ENCODE measurements around the gene KIAA0753.
"Not testable (repeated sequence)": the region's sequence is repeated elsewhere in the genome, so short reads cannot be mapped to it uniquely, and the experiment has no call there.

KIAA0753 gene

DNA sequence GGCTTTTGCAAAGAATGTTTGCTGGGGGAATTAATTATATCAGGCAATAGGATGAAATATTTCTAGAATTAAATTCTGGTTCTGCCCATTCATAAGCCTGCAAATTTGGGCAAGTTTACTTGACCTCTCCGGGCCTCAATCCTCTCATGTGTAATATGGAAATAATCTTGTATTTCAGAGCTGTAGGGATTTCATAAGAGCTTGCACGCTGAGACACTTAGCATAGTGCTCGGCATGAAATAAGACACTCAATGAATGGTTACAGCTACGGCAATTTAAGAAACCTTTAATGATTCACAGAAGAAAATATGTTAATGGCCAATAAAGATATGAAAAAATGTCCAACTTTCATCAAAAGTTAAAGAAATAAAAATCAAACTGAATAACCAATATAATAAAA lies 43.6 kb downstream of the KIAA0753 start:
- DNase-seq (ENCODE audit: low read depth in 2 of 2), result no peak

DNA sequence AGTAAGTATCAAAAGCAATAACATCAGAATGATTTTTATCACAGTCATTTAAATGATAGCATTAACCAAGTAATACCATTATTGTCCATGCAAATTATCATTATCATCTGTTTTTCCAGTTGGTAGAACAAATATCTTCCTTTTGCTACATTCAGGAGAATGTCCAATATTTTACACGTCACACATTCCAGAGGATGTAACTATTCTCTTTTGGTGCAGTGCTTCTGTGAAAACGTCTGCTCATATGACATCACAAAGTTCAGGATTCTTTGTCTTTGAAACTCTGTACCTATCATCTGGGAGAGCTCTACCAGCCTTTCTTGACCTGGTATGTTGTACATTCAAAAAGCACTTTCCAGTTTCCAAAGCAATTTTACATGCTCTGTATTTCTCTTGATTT lies 44.0 kb downstream of the KIAA0753 start:
- DNase-seq (ENCODE audit: low read depth in 2 of 2), result no peak

DNA sequence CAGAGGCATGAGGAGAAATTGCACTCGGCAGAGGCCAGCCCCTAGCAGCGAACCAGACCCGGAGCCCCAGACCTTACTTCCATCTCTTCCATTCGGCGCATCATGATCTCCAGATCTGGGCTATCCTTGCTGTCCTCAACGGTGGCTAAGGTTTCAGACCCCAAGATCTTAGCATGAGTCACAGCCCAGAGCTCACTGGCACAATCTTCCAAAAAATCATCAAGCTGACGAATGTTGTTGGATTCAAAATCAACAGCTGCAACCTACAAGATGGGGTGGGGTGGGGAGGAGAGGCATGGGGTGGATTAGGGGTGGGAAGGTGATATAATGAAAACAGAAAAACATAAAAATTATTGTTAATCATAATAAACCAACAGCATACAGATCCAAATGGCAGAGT lies 44.4 kb downstream of the KIAA0753 start:
- DNase-seq (ENCODE audit: low read depth in 2 of 2), result no peak

DNA sequence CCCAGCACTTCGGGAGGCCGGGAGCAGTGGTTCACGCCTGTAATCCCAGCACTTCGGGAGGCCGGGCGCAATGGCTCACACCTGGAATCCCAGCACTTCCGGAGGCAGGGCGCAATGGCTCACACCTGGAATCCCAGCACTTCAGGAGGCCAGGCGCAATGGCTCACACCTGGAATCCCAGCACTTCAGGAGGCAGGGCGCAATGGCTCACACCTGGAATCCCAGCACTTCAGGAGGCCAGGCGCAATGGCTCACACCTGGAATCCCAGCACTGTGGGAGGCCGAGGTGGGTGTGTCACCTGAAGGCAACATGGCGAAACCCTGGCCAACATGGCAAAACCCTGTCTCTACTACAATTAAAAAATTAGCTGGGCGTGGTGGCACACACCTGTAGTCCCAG lies 47.1 kb downstream of the KIAA0753 start:
- DNase-seq (ENCODE audit: low read depth in 2 of 2), result not testable (repeated sequence)

DNA sequence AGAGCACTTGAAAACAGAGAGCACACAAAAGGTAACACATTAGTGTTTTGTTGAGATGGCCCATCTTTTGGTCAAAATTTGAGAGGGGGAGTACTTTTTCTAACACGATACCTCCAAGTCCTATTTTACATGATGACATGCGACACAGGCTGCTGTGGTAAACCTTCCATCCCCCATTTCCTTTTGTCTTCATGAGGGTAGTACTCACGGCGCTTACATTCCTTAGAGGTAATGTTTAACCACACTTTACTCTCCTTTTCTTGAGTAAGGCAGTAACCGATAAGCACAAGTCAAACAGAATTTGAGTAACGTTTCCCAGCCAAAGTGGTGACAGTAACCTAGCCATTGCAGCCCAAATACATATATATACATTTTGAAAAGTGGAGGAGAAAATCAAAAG lies 48.3 kb downstream of the KIAA0753 start:
- no peak for DNase-seq (ENCODE audit: low read depth in 2 of 2)

DNA sequence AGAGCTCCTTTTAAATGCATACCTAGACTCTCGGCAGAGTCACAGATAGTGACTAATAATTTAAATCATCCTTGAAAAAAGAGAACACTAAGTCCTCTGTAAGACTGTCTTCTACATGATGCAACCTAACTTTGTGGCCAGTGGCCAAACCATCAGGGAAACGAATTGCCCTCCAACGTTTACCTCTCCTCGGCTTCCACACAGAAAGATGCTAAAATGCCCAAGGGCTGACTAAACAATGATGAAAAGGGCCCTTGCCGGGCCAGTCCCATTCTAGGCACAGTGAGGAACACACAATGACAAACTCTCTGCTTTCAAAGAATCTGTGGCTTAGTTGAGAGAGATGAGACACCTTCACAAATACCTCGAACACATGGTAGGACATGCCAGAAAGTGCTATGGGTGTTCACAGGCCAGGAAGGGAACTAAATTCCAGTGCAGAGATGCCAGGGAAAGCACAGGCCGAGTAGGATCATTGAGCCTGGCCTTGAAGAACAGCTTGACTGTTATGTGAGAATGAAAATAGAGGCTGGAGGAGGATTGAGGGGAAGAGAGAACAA lies 48.8 kb downstream of the KIAA0753 start:
- DNase-seq (ENCODE audit: low read depth in 2 of 2), result no peak

DNA sequence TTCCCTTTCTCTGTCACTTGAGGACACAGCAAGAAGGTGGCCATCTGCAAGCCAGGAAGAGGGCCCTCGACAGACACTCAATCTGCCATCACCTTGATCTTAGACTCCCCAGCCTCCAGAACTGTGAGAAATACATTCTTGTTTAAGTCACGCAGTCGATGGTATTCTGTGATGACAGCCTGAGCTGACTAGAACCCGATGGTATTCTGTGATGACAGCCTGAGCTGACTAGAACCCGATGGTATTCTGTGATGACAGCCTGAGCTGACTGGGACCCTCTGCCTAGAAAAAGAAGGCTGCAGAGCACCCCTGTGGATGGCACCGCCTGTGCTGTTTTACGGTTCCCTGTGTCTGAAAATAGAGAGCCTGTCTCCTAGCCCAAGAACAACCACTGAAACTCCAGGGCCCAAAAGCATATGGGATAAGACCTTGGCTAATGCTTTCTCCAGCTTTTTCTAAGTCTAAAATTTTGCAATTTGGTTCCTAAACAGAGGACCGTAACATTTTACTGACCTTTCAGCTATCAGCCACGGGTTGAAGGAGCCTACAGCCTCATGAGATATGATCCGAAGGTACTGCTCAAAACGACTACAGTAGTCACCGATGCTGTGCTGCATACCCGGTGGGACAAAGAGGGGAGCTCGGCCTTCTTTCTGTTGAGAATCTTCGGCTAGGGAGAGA lies 51.1 kb downstream of the KIAA0753 start:
- DNase-seq (ENCODE audit: low read depth in 2 of 2), result no peak

DNA sequence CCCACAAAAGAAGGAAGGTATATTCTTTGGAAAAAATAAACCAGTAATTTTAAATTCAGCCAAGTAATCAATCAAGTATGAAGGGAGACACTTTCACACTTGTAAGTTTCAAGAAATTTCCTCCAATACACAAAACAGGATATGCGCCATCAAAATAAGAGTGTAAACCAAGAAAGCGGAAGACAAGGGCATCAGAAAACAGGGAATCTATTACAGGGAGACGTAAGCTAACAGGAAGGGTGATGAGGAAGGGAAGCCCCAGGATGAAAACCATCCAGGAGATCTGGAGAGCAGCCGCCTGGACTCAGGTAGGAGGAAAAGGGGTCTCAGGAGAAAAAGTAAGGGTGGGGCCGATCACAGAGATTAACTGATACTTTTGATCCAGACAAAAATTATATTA lies 52.3 kb downstream of the KIAA0753 start:
- DNase-seq (ENCODE audit: low read depth in 2 of 2), result no peak

DNA sequence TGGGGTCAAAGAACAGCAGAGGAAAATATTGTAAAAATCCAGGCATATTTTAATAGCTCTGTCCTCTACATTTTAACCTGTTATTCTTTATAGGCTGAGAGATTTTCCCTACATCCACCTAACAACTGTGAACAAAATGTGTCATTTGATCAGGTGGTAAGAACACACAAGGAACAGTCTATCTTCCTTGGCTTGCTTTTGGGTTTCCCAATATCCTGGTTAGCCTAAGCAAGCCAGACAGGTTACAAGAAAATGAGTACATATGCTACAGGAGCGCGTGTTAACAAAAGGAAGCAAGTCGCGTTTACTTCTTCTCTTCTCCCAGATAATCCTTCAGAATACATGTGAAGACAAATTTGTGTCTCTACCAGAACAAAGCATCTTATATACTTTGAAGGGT lies 53.2 kb downstream of the KIAA0753 start:
- DNase-seq (ENCODE audit: low read depth in 2 of 2), result no peak

DNA sequence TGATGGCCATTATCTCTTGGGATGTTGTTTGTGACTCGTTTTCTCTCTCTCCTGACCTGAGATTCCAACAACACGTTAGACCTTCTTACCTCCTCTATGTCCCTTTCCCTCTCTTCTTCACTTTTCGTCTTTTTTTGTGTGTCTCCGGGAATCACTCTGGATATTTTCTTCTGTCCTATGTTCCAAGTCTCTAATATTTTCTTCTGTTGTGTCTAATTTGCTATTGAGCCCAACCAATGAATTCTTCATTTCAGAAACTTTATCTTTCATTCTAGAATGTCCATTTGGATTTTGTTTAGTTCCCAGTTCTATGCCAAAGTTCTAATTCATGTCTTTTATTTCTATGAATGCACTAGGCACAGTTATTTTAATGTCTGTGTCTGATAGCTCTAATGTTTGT lies 57.1 kb downstream of the KIAA0753 start:
- no peak for DNase-seq (ENCODE audit: low read depth in 2 of 2)

DNA sequence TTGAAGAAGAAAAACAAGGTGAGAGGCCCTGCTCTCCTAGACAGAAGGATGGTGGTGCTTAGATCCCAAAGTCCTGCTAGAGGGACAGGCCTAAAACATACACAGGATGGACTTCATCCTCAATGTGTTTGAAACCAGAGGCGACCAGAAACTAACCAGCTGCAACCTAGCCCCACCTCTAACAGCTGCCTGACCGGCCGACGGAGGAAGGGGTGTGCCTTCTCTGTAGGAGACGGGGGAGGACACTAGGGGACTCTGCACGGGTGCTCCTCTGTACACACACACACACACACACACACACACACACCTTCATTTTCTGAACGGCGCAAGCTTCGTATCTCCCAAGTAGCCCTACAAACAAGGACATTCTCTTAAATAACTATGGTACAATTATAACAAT lies 59.9 kb downstream of the KIAA0753 start:
- DNase-seq (ENCODE audit: low read depth in 2 of 2), result no peak

DNA sequence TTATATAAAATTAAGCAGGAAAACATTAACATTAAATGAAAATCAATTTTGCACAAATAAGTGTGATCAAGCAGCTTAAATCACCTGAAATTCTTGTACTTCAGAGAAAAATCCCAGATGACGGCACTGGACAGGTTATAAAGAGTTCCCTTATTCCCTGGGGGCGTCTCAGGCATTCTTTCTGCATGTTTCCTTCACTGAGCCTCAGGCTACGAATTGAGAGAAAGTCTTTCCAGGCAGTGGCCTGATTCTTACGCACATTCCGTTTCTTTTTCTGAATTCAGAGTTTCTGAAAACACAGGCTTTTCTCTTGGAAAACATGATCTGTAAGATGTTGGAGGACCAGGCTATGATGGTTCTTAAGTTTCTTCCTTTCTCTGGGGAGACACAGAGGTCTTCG lies 62.0 kb downstream of the KIAA0753 start:
- DNase-seq (ENCODE audit: low read depth in 2 of 2), result no peak

DNA sequence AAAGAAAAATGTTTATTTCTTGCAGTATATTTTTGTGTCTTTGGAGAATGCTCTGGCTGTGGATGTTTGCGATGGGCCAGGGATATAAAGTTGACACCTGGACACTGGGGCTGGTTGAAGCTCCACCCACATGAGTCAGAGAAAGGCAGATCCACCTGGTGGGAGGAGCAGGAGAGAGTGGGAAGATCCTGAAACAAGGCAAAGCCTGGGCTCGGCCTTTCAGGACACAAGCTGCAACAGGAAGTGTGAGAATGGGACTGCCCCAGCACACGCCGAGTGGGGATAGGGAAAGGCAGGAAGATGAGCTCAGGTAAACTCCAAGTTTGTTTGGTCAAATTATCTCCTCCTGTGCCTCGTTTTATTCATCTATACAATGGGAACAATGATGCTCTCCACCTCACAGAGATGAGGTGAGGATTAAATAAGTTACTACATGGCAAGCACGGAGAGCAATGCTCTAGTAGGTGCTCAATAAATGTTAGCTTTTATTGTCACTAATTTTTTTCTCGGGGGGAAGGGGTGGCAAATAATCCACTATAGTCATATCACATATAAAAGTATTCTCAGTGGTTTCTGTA lies 62.7 kb downstream of the KIAA0753 start:
- DNase-seq (ENCODE audit: low read depth in 2 of 2), result no peak

DNA sequence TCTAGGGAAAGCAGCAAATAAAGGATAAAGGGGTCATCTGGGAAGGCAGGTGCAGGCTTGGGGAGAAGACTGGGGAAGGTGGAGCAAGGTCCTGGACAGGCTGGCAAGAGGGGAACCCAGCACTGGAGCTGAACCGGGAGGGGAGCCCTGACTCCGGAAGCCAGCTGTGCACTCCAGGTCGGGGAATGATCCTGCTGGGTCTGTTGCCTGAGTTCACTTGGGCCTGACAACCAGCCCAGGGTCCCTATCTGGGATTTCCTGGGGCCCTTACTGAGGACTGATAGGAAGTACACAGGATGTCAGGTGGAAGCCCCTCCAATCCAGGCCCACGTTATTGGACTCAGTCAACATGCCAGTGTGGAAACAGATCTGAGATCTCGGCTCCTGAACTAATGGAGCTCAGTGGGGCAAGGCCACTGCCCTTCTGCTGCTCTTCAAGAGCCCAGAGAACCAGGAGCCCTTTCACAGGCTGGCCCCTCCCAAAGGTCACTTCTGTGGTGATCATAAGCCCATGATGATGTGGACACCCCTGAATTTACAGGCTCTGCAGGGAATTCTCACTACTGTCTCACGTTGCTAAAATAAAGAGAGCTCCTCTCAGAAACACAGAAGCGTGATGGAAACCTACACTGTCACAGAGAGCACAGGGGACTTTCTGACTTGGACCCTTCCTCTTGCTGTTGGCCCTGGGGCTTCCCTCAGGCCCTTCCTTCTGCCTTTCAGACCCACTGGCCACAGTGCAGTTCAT lies 64.3 kb downstream of the KIAA0753 start:
- DNase-seq (ENCODE audit: low read depth in 2 of 2), result no peak

DNA sequence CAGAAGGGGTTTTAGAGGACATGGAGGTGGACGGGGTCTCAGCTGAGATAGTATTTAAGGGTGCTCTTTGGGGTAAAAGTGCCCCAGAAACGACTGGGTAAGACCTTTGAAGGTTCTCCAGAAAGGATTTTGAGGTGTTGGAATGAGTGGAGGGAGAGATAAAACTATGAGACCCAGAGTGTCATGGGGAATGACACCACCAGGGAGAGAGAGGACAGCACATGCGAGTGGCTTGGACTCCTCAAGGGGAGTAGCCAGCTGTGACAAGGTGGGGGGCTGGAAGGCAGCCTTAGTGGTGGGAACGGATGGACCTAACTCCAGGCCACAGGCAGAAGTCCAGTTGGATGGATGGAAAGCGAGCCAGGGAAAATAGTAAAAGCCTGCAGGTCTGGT lies 64.9 kb downstream of the KIAA0753 start:
- no peak for DNase-seq (ENCODE audit: low read depth in 2 of 2)

DNA sequence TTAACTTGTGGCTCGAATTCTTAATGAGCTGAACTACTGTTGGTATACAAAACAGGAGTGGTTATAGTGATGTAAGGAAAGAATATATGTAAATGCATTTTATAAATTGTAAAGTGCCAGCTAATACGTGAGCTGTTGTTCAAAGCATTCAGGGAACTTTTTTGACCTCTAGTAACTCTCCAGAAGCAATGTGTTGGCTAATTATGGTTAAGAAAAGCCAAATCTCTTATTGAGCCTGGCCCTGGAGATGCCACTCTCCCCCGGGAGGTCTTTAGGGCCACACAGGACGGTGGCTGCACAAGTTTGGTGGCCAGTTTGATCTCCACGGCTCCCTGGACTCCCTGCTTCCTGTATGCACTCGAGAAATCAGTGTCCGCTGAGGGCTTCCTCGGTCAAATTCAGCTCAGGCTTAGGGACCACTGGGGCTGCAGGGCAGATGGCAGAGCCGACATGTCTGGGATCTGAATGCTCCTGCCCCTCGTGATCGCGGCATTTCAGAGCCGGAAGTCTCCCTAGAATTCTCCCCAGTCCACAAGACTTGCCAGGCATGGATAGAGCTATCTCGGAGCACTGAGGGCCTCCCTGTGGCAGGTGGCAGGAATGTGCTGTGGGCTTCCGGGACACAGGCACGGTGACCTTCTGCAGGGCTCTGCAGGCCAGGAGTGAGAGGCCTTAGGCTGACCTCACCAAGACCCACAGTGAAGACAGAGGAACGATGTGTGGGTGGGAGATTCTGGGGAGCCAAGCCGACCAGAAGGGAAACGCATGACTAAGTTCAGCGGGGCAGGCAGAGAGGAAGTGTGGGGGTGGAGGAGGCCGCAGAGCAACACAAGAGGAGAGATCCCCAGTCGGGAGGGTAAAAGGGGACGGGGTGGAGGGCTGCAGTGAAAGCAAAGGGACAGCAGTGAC lies 65.6 kb downstream of the KIAA0753 start:
- no peak for DNase-seq (ENCODE audit: low read depth in 2 of 2)

DNA sequence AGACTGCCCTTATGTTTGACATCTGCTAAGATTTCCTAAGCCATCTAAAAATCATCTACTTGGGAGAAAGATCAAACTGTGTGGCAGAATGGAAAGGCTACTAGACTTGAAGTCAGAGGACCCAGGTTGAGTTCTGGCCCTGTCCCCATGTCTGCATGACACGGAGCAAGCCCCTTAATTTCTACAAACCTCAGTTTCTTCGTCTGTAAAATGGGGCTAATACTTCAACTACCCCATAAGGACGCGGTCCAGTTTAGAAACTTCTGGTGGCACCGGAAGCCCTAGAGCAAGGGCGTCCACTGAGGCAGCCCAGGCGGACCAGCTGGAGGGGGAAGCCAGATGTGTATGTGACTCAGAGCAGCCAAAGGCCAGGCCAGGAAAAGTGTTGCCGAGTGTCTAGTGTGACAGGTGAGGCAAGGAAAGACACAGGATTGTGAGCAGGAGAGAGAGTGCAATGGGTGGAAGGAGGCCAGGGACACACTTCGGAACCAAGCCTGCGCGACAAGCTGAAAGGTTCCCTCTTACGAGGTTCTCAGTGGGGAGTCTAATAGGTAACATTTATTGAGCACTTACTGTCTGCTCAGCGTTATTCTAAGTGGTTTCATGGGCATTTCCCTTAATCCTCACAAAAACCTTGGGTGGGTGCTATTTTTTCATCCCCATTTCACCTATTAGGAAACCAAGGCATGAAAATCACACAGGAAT lies 66.4 kb downstream of the KIAA0753 start:
- no peak for DNase-seq (ENCODE audit: low read depth in 2 of 2)

DNA sequence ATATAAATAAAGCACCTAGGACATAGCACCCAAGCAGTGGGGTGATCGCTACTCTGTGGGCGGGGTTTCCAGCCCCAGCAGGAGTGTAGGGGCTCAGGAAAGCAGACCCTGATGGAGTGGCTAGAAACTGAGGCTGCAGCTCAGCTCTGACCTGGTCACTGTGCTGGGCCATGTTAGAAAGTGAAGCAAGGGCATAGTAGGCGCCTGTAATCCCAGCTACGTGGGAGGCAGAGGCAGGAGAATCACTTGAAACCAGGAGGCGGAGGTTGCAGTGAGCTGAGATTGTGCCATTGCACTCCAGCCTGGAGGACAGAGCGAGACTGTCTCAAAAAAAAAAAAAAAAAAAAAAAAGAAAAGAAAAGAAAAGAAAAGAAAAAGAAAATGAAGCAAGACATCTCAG lies 67.0 kb downstream of the KIAA0753 start:
- DNase-seq (ENCODE audit: low read depth in 2 of 2), result not testable (repeated sequence)

DNA sequence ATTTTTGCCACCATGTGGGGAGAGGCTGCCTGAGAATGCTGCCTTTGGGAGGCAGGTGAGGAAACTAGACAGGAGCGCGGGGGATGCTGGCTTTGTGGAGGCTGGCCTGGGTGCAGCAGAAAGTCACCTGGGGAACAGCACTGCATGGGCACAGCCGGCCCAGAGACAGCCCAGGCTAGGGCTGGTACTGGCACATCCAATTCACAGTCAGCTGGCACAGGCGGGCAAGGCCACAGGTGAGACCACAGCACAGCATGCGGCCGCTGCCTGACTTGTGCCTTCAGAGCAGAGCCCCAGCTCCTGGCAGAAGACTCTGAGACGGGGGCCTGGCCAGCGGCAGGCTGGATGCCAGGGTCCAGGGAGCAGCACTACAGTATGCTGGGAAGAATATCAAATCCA lies 67.5 kb downstream of the KIAA0753 start:
- DNase-seq (ENCODE audit: low read depth in 2 of 2), result no peak

DNA sequence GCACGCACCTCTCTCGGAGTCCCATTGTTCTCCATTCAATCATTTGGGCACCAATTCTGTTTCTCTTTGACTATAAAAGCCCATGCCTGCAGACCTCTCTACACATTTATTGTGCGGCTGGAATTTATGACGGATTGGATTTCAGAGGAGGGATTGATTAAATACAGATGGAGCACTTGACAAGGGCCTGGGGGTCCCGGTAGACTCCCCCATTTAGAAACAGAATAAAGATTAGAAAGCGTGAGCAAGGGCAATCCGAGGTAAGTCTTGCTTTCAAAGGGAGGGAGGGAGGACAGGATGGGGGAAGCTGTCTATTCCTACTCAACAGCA lies 69.1 kb downstream of the KIAA0753 start:
- no peak for DNase-seq (ENCODE audit: low read depth in 2 of 2)

DNA sequence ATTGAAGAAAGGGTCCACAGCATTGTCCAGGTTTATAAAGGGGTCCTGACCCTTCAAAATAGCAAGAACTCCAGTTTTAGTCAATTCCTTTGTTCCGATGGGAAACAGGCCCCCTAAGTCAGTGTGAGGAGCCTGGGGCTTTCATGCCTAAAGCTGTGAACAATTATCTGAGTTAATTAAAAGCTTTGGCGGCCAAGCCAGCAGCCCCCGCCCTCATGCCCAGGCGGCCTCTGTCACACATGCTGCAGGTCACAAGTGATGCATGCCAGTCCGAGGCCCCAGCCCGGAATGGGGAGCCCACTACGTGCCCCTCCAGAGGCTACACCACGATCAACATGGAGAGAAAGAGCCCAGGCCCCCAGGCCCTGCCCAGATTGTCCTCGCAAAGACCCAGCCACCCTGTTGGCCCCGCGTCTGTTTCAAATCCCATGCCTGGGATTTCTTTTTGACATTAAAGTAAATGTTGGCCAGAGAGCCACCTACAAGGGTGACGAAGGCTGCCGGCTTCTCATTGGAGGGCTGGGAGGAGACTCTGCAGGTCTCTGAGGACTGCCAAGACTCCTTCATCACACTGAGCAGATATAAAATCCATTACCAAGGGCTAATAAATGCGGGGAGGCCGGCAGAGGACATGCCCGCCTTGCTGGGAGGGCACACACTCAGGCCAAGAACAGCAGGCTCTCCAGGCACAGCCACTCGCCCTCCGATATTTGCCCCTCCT lies 69.6 kb downstream of the KIAA0753 start:
- DNase-seq (ENCODE audit: low read depth in 2 of 2), result no peak
